ENCODE results near the gene ZNF132.

DNA sequence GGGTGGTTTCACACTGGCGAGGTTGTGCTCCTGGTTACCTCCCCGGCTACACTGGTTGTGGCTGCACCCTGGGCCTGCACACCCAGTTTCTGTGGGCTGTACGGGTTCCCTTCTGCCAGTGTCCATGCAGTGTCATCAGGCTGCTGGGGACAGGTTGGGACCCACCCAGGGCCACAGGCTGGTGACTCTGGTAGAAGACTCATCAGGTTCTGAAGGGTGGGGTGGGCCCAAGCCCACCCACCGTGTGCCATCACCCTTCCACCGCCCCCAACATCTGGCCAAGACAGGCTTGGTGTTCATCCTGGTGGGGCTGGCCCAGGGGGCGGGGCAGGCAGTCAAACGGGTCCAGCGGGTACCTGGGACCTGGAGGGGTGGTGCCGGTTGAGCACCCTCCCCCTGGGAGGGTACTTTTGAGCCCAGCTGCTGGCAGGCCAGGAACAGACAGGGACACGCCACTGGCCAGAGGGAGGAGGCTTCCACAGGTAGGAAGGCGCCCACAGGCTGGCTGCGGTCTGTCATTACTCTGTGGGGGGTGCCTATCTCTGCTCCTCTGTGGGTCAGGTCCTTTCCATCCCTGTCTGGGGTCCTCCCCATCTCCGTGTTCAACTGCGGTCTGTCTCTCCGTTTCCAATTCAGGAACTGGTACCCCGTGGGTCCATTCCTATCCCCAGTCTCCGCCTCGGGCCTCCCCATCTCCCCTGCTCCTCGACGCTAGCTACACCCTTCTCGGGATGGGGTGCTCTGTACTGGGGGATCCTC, 44.6 kb downstream of the ZNF132 start, which contains the start of gene RNF225:
- TF ChIP-seq POLR2A (IDR thresholded peaks at IDR 0.05) (no peak), EP300 (IDR thresholded peaks at IDR 0.05) (no peak)
